ENCODE results near the gene TTI1.

TTI1 gene

DNA sequence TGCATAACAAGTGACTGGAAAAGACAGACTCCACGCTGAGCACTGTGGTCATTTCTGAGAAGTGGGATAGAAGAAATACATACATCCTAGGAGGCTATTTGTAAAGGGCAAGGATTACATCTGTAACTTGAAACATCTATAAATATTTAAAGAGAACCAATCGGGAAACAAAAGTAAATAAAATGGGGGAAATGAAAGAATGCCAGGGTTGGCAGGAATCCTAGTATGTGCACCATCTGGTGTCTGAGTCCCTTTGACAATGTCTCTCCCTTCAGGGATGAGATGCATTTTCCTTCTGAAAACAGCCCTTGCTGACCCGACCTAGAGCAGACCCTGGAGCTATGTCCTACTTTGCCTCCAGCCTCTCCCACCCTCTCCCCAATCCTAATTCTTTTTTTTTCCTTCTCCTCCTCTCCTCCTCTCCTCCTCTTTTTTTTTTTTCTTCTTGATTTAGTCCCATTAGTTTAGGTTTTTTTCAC is 77.1 kb downstream of the TTI1 start:
- no peak for DNase-seq (ENCODE audit: low read depth)
- TF ChIP-seq, protein P1, sequence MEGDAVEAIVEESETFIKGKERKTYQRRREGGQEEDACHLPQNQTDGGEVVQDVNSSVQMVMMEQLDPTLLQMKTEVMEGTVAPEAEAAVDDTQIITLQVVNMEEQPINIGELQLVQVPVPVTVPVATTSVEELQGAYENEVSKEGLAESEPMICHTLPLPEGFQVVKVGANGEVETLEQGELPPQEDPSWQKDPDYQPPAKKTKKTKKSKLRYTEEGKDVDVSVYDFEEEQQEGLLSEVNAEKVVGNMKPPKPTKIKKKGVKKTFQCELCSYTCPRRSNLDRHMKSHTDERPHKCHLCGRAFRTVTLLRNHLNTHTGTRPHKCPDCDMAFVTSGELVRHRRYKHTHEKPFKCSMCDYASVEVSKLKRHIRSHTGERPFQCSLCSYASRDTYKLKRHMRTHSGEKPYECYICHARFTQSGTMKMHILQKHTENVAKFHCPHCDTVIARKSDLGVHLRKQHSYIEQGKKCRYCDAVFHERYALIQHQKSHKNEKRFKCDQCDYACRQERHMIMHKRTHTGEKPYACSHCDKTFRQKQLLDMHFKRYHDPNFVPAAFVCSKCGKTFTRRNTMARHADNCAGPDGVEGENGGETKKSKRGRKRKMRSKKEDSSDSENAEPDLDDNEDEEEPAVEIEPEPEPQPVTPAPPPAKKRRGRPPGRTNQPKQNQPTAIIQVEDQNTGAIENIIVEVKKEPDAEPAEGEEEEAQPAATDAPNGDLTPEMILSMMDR (IDR thresholded peaks at IDR 0.05; ENCODE audit: insufficient read depth, low read depth, low read length, missing control alignments): no peak
- no peak overlapping the region for H3K4me3 ChIP-seq (ENCODE audit: low read depth, low read length)

DNA sequence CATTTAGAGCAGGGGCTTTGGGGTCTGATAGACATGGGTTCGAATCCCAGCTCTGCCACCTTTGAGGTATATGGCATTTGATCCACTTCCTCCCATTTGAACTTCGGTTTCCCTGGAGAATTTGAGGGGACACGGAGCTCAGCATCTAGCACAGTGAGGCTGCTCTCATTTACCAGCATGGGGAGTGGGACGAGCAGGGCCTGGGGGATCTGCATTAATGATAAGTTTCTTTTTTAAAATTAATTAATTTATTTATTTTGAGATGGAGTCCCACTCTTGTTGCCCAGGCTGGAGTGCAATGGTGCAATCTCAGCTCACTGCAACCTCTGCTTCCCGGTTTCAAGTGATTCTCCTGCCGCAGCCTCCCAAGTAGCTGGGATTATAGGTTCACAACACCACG is 77.7 kb downstream of the TTI1 start:
- no peak overlapping the region for H3K4me3 ChIP-seq (ENCODE audit: low read depth, low read length)
- TF ChIP-seq, protein P1 (IDR thresholded peaks at IDR 0.05; ENCODE audit: insufficient read depth, low read depth, low read length, missing control alignments): no peak
- DNase-seq (ENCODE audit: low read depth): no peak

DNA sequence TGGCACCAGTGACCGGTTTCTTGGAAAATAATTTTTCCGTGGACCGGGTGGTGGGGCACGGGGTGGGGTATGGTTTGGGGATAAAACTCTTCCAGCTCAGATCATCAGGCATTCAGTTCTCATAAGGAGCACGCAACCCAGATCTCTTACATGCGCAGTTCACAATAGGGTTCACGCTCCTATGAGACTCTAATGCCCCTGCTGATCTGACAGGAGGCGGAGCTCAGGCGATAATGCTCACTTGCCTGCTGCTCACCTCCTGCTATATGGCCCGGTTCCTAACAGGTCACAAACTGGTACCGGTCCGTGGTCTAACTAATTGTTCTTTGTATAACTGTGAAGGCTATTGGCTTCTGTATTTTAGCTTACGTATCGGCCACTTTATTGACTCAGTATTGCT is 78.6 kb downstream of the TTI1 start:
- H3K4me3 ChIP-seq (ENCODE audit: low read depth, low read length): no peak overlapping the region
- no peak for DNase-seq (ENCODE audit: low read depth)
- TF ChIP-seq, protein P1 (IDR thresholded peaks at IDR 0.05; ENCODE audit: insufficient read depth, low read depth, low read length, missing control alignments): no peak

DNA sequence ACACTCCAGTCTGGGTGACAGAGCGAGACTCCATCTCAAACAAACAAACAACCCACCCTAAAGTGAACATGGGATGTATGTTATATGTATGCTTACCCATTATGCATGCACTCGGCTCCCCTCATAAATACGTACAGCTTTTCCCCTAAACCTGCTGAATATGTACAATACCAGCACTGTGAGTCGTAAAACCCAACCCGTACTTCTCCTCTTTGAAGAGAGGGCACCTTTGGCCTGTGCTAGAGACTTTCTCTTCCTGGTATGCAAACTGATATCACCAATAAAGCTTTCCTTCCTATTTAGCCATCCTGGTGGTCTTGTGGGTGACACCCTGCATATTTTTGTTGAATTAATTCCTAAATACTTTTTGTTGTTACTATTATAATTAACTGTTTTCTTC is 79.1 kb downstream of the TTI1 start:
- no peak overlapping the region for H3K4me3 ChIP-seq (ENCODE audit: low read depth, low read length)
- no peak for DNase-seq (ENCODE audit: low read depth)
- TF ChIP-seq, protein P1 (IDR thresholded peaks at IDR 0.05; ENCODE audit: insufficient read depth, low read depth, low read length, missing control alignments): no peak

DNA sequence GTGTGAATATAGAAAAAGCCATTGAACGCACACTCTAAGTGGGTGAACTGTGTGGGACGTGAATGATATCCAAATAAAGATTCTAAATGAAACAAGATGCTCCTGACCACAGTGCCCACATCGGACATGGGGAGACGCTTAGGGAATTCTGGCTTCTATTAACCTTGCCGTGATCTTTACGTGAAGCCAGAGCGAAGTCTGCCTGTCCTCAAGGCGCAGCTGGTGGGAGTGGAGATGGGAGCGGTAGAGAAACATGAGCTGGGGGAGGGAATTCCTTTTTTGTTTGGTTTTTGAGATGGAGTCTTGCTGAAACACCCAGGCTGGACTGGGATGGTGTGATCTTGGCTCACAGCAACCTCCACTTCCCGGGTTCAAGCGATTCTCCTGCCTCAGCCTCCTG is 84.3 kb downstream of the TTI1 start:
- no peak overlapping the region for H3K4me3 ChIP-seq (ENCODE audit: low read depth, low read length)
- no peak for DNase-seq (ENCODE audit: low read depth)
- TF ChIP-seq, protein P1 (IDR thresholded peaks at IDR 0.05; ENCODE audit: insufficient read depth, low read depth, low read length, missing control alignments): no peak

DNA sequence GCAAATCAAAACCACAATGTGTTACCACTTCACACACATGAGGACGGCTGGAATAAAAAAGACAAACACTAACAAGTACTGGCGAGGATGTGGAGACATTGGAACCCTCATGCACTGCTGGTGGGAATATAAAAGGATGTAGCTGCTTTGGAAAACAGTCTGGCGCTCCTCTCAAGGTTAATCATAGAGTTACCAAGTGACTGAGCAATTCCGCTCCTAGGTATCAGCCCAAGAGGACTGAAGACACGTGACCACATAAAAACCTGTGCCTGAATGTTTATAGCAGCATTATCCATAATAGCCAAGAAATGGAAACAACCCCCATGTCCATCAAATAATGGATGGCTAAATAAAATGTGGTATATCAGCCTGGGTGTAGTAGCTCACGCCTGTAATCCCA is 85.3 kb downstream of the TTI1 start:
- no peak for DNase-seq (ENCODE audit: low read depth)
- TF ChIP-seq, protein P1 (IDR thresholded peaks at IDR 0.05; ENCODE audit: insufficient read depth, low read depth, low read length, missing control alignments): no peak
- H3K4me3 ChIP-seq (ENCODE audit: low read depth, low read length): no peak overlapping the region

DNA sequence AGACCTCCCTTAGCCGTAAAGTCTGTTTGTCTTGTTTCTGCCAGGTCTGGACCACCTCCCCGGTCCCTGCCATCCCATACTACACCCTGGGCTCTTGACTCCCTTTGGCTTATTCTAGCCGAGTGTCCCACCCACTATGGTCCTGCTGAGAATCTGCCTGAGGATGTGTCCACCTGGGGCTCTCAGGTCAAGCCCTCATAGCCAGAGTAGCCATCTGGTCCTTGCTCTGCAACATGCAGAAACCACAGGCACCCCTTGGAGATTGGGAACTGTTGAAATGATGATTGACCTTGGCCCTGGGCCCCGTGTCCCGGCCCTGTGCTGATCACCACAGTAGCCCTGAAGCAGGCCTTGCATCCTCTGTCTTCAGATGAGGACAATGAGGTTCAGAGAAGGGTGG is 86.3 kb downstream of the TTI1 start:
- DNase-seq (ENCODE audit: low read depth): no peak
- TF ChIP-seq, protein P1 (IDR thresholded peaks at IDR 0.05; ENCODE audit: insufficient read depth, low read depth, low read length, missing control alignments): no peak
- H3K4me3 ChIP-seq (ENCODE audit: low read depth, low read length): no peak overlapping the region

Measured in GM12865 (cell line).